Ovary (tissue), 9 donors: ENCODE measurements around the gene SMCR8. TPM values are rescaled to one million over a fixed set of nuclear protein-coding genes. Genes with fewer than 3 reads are reported as not detected.
"Not testable (repeated sequence)": the region's sequence is repeated elsewhere in the genome, so short reads cannot be mapped to it uniquely, and the experiment has no call there.

ENCODE experiments used
- DNase-seq, 5 donors: peaks; one replicate each; pipeline ENCODE4 v3.0.0-alpha.2; 2019 to 2020
- H3K27ac ChIP-seq, 2 donors: fragments of 200-600 bp; one replicate each; pipeline versions ENCODE4 v1.5.1 to v1.8.0; 2019 to 2022
- H3K27me3 ChIP-seq: fragments of 200-600 bp; one replicate; pipeline ENCODE4 v1.8.0; 2022
- H3K36me3 ChIP-seq: fragments of 200-600 bp; sonication (generic); one replicate; pipeline ENCODE4 v1.5.1; 2019
- H3K4me1 ChIP-seq: one replicate; pipeline ENCODE4 v1.8.1; 2013; ENCODE audit warnings: mild to moderate bottlenecking, moderate library complexity; ENCODE audit not compliant: insufficient read depth
- H3K4me3 ChIP-seq: fragments of 200-600 bp; sonication (generic); one replicate; pipeline ENCODE4 v1.5.1; 2017
- H3K9me3 ChIP-seq, 2 donors: fragments of 200-600 bp in 1 of 2; sonication (generic) in 1 of 2; one replicate each; pipeline versions ENCODE4 v1.5.1 to v1.8.1; 2013 to 2019; ENCODE audit warnings: mild to moderate bottlenecking in 1 of 2, moderate library complexity in 1 of 2
- CTCF ChIP-seq, 3 donors: fragments of 450-650 bp in 2 of 3; fragments of 200-600 bp in 1 of 3; IDR thresholded peaks; one replicate each; pipeline versions ENCODE4 v1.5.1 to v1.8.0; 2016 to 2022; ENCODE audit warnings: antibody characterized with exemption in 3 of 3, mild to moderate bottlenecking in 1 of 3
- EP300 ChIP-seq: sonication (generic); formaldehyde crosslinking; IDR thresholded peaks from one replicate; pipeline ENCODE4 v1.6.1; 2017; ENCODE audit warnings: antibody characterized with exemption
- POLR2A ChIP-seq: fragments of 450-650 bp; IDR thresholded peaks from one replicate; pipeline ENCODE4 v1.6.1; 2017; ENCODE audit warnings: antibody characterized with exemption, mild to moderate bottlenecking, moderate library complexity
- WGBS, 3 donors: extraction: QIAGEN DNeasy Blood & Tissue Kit in 1 of 3; methylation state at CpG; one replicate each; pipeline versions ENCODE4 v1.1.5 to v1.1.7; 2013 to 2017; 5-methylcytosine and 5-hydroxymethylcytosine counted together
- intact Hi-C, 4 donors: fragments of 100-400 bp; cut with DNase I; formaldehyde crosslinking; loops; one replicate each; pipeline versions ENCODE4 v1.11.0 to v1.15.1; 2022 to 2023
- microRNA-seq, 3 donors: library from miRNA; unstranded; fragments of <30 nt; microRNA quantifications; one replicate each; pipeline versions ENCODE4 to v1.2.0, GENCODE V29; 2019 to 2020
- polyA plus RNA-seq, 2 donors: library from polyadenylated mRNA; stranded (reverse); fragments of 200-250 nt in 1 of 2; fragments of 350-450 nt in 1 of 2; fragmentation: Illumina TruSeq in 1 of 2; extraction: RNeasy Lipid Tissue Mini Kit (QIAGEN cat#74804) in 1 of 2; gene quantifications; one replicate each; pipeline ENCODE4 v1.2.3, GENCODE V29; 2013 to 2014
- total RNA-seq, 7 donors: library from RNA; depleted of rRNA in 2 of 7; stranded (reverse); fragments of >200 nt in 2 of 7; fragmentation: NEBNext Ultra II Directional in 3 of 7; extraction: Animal tissue kit (Norgen Biotek cat#: 25700) in 3 of 7; gene quantifications; one replicate each; pipeline versions ENCODE4 v1.1.0 to v1.2.4, GENCODE V29; 2016 to 2023
- donor health status: DM: no; HTN: no; CAD: no; lungs with moderate emphysema.
- donor health status: DM: no; HTN: no; CAD: no.
- donor health status: Bipolar disorder and iron deficiency.
- donor health status: DM: yes; HTN: yes; CAD: no.
- donor health status: DM: no; HTN: no; CAD: no.
- donor health status: DM: yes; HTN: yes; CAD: no.

SMCR8 gene
- total and polyA plus RNA-seq, 9 donors = 7.1 to 16.7 (median 13.8) TPM

GRCh38 chr17:18371455-18371854, 56.4 kb downstream of the SMCR8 start:
- DNase-seq = no peak
- Histone ChIP-seq H3K4me3 (no peak overlapping the region), H3K27ac (no peak overlapping the region), H3K4me1 (no peaks in the 10 kb centered on the region), H3K27me3 (no peaks in the 10 kb centered on the region), H3K36me3 (no peaks in the 10 kb centered on the region), H3K9me3 (no peaks in the 10 kb centered on the region)
- TF ChIP-seq POLR2A = no peak
- TF ChIP-seq CTCF (IDR thresholded peaks at IDR 0.05) = no peak
- TF ChIP-seq EP300 = no peak
- intact Hi-C loops = no loop called here
- WGBS, 3 donors = 63 to 71% (median 64%) methylated on average over 7 of the region's 7 CpGs

GRCh38 chr17:18373181-18373580, 58.1 kb downstream of the SMCR8 start:
- H3K4me3 ChIP-seq, intact Hi-C loops, H3K4me1 ChIP-seq, DNase-seq, H3K27ac ChIP-seq, H3K36me3 ChIP-seq, H3K9me3 ChIP-seq, H3K27me3 ChIP-seq: not testable (repeated sequence)
- WGBS, 3 donors = 85 to 90% (median 87%) methylated on average over 6 of the region's 6 CpGs

- intact Hi-C loops = no loop called here
- Histone ChIP-seq H3K36me3 (no peaks in the 10 kb centered on the region), H3K4me1 (no peaks in the 10 kb centered on the region), H3K9me3 (no peaks in the 10 kb centered on the region), H3K27ac (no peak overlapping the region), H3K4me3 (no peak overlapping the region), H3K27me3 (no peaks in the 10 kb centered on the region)
- 82 to 86% (median 85%) methylated on average over 7 of the region's 7 CpGs for WGBS, 3 donors
- no peak for DNase-seq
- no peak for TF ChIP-seq EP300
Observed at GRCh38 chr17:18374216-18374615, 59.1 kb downstream of the SMCR8 start.

Small RNA genes lying within 50 kb of the gene (microRNA-seq; reads per million reads assigned to microRNA genes)
- gene MIR6778 = 0 reads per million in 3 donors

Other genes starting within 250 kb of the SMCR8 start
- 10 to 100 TPM; 24.2 to 45.9 (median 42.0) TPM for gene DRG2, start 227.3 kb upstream of the SMCR8 start, total RNA-seq
- 10 to 100 TPM; 18.1 to 34.7 TPM for gene DRG2, start 227.3 kb upstream of the SMCR8 start, polyA plus RNA-seq
- 1 to 10 TPM; 1.5 to 5.4 (median 4.7) TPM for gene MYO15A, start 206.5 kb upstream of the SMCR8 start, total RNA-seq
- gene MYO15A, start 206.5 kb upstream of the SMCR8 start, polyA plus RNA-seq = 1 to 10 TPM; 1.8 to 2.7 TPM
- gene ALKBH5, start 131.5 kb upstream of the SMCR8 start, total RNA-seq = 100 to 1,000 TPM in 5 of 7 donors, 10 to 100 TPM in 2; 51.5 to 137 (median 105) TPM
- gene ALKBH5, start 131.5 kb upstream of the SMCR8 start, polyA plus RNA-seq = 10 to 100 TPM; 39.6 to 54.4 TPM
- gene LLGL1, start 89.7 kb upstream of the SMCR8 start, total RNA-seq = 10 to 100 TPM; 19.0 to 28.0 (median 23.3) TPM
- gene LLGL1, start 89.7 kb upstream of the SMCR8 start, polyA plus RNA-seq = 10 to 100 TPM in 1 of 2 donors, 1 to 10 TPM in 1; 2.5 to 16.4 TPM
- 100 to 1,000 TPM; 127 to 245 (median 178) TPM for gene FLII, start 56.6 kb upstream of the SMCR8 start, total RNA-seq
- 100 to 1,000 TPM; 132 to 152 TPM for gene FLII, start 56.6 kb upstream of the SMCR8 start, polyA plus RNA-seq
- gene MIEF2, start 54.6 kb upstream of the SMCR8 start, total RNA-seq = 10 to 100 TPM; 15.1 to 36.1 (median 23.2) TPM
- 10 to 100 TPM in 1 of 2 donors, 1 to 10 TPM in 1; 4.0 to 21.9 TPM for gene MIEF2, start 54.6 kb upstream of the SMCR8 start, polyA plus RNA-seq
- 10 to 100 TPM; 19.6 to 35.7 (median 22.2) TPM for gene TOP3A, start 299 bp upstream of the SMCR8 start, total RNA-seq
- gene TOP3A, start 299 bp upstream of the SMCR8 start, polyA plus RNA-seq = 10 to 100 TPM; 12.6 to 19.9 TPM
- gene SHMT1, start 48.3 kb downstream of the SMCR8 start, total RNA-seq = 10 to 100 TPM; 16.9 to 32.8 (median 21.3) TPM
- gene SHMT1, start 48.3 kb downstream of the SMCR8 start, polyA plus RNA-seq = 10 to 100 TPM; 13.3 to 14.2 TPM
- gene EVPLL, start 62.5 kb downstream of the SMCR8 start, total RNA-seq = not detected
- gene EVPLL, start 62.5 kb downstream of the SMCR8 start, polyA plus RNA-seq = not detected
- gene LGALS9C, start 161.5 kb downstream of the SMCR8 start, total RNA-seq = not detected
- under 1 TPM in 1 of 2 donors, not detected in 1; 0.12 TPM for gene LGALS9C, start 161.5 kb downstream of the SMCR8 start, polyA plus RNA-seq